RWPE2 (cell line): ENCODE measurements around the gene ZFP14.
A peak's percentile ranks its signal among the peaks of the same experiment; 100 is the strongest.

ENCODE experiments used
- ATAC-seq: fragments of 200-7000 bp; cut with Tn5 transposase; 3 replicates; pipeline ENCODE4 v1.9.1; 2021; ENCODE audit warnings: low read depth
- DNase-seq: peaks from one replicate; pipeline ENCODE4 v3.0.0-alpha.2; 2020; ENCODE audit warnings: low spot score
- H3K27ac ChIP-seq: fragments of 450-650 bp; 2 replicates; pipeline ENCODE4 v1.5.1; 2017; ENCODE audit warnings: mild to moderate bottlenecking; ENCODE audit not compliant: poor library complexity, severe bottlenecking
- H3K27me3 ChIP-seq: fragments of 250-450 bp; sonication (Bioruptor Pico); 2 replicates; pipeline ENCODE4 v1.5.1; 2021; ENCODE audit warnings: mild to moderate bottlenecking, moderate library complexity; ENCODE audit not compliant: insufficient read depth, poor library complexity, severe bottlenecking
- H3K36me3 ChIP-seq: fragments of 250-450 bp; sonication (Bioruptor Pico); 2 replicates; pipeline ENCODE4 v1.5.1; 2020; ENCODE audit warnings: low read depth, mild to moderate bottlenecking, moderate library complexity
- H3K4me1 ChIP-seq: fragments of 250-450 bp; sonication (Bioruptor Pico); 2 replicates; pipeline ENCODE4 v1.5.1; 2021; ENCODE audit warnings: mild to moderate bottlenecking, moderate library complexity; ENCODE audit not compliant: insufficient read depth, poor library complexity, severe bottlenecking
- H3K4me3 ChIP-seq: fragments of 250-450 bp; sonication (Bioruptor Pico); 2 replicates; pipeline ENCODE4 v1.5.1; 2021; ENCODE audit warnings: mild to moderate bottlenecking, moderate library complexity; ENCODE audit not compliant: severe bottlenecking
- H3K9me3 ChIP-seq: fragments of 250-450 bp; sonication (Bioruptor Pico); 2 replicates; pipeline ENCODE4 v1.5.1; 2021; ENCODE audit warnings: mild to moderate bottlenecking, moderate library complexity; ENCODE audit not compliant: severe bottlenecking
- TF ChIP-seq, protein P1 (sequence below): fragments of 450-650 bp; IDR thresholded peaks from one replicate; pipeline ENCODE4 v1.5.1; 2017; ENCODE audit warnings: mild to moderate bottlenecking, moderate library complexity; ENCODE audit not compliant: poor library complexity, severe bottlenecking

ZFP14 gene

GRCh38 chr19:36401475-36401874 is 22.5 kb upstream of the ZFP14 start:
- no peak for DNase-seq
- Histone ChIP-seq H3K36me3 (peaks cover 28% of the 10 kb centered on the region), H3K9me3 (no peaks in the 10 kb centered on the region), H3K27ac (no peak overlapping the region), H3K4me1 (no peaks in the 10 kb centered on the region), H3K27me3 (no peaks in the 10 kb centered on the region), H3K4me3 (no peak overlapping the region)
- TF ChIP-seq, protein P1, sequence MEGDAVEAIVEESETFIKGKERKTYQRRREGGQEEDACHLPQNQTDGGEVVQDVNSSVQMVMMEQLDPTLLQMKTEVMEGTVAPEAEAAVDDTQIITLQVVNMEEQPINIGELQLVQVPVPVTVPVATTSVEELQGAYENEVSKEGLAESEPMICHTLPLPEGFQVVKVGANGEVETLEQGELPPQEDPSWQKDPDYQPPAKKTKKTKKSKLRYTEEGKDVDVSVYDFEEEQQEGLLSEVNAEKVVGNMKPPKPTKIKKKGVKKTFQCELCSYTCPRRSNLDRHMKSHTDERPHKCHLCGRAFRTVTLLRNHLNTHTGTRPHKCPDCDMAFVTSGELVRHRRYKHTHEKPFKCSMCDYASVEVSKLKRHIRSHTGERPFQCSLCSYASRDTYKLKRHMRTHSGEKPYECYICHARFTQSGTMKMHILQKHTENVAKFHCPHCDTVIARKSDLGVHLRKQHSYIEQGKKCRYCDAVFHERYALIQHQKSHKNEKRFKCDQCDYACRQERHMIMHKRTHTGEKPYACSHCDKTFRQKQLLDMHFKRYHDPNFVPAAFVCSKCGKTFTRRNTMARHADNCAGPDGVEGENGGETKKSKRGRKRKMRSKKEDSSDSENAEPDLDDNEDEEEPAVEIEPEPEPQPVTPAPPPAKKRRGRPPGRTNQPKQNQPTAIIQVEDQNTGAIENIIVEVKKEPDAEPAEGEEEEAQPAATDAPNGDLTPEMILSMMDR: no peak
- ATAC-seq: no peak

DNA sequence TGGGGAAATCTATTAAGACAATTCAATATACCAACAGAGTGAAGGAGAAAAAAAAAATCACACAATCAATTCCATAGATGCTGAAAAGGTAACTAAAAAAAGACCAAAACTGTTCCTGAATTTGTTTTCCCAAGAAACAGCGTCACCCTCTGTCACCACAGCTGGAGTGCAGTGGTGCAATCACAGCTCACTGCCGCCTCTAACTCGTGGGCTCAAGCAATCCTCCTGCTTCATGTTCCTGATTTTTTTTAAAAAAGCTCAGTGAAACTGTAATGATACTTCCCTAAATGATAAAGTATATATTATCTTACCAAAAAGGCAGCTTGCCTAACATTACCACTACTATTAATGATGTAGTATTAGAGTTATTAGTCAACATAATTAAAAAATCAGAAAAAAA is 19.6 kb upstream of the ZFP14 start:
- Histone ChIP-seq H3K27ac (no peak overlapping the region), H3K27me3 (no peaks in the 10 kb centered on the region), H3K9me3 (no peaks in the 10 kb centered on the region), H3K36me3 (peaks cover 15% of the 10 kb centered on the region), H3K4me1 (no peaks in the 10 kb centered on the region), H3K4me3 (no peak overlapping the region)
- DNase-seq (no peak), ATAC-seq (no peak)
- TF ChIP-seq, protein P1: no peak

- TF ChIP-seq, protein P1: no peak
- DNase-seq (no peak), ATAC-seq (no peak)
- Histone ChIP-seq H3K27me3 (no peaks in the 10 kb centered on the region), H3K9me3 (peaks cover 17% of the 10 kb centered on the region), H3K36me3 (peaks cover 13% of the 10 kb centered on the region), H3K4me3 (no peak overlapping the region), H3K27ac (no peak overlapping the region), H3K4me1 (no peaks in the 10 kb centered on the region)
These were observed 14.1 kb upstream of the ZFP14 start for GRCh38 chr19:36392916-36393673.

DNA sequence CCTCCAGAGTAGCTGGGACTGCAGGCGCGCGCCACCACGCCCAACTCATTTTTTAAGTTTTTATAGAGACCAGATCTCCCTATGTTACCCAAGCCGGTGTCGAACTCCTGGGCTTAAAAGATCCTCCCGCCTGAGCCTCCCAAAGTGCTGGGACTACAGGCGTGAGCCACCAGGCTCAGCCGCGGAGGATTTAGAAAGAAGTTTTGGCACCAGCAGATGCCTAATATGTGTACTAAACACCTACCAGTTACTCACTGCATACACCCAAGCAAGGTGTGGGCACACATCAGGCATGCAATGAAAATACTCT is 464 bp upstream of the ZFP14 start:
- peak overlapping the region; percentile 38 for H3K27ac ChIP-seq
- no peaks in the 10 kb centered on the region for H3K9me3 ChIP-seq
- peak overlapping the region; percentile 88 for H3K4me3 ChIP-seq
- DNase-seq: no peak
- TF ChIP-seq, protein P1: no peak
- ATAC-seq: 0 out of 3 replicates have a peak, but pooled peaks have one; percentile 2
- H3K4me1 ChIP-seq: no peaks in the 10 kb centered on the region
- H3K36me3 ChIP-seq: no peaks in the 10 kb centered on the region
- H3K27me3 ChIP-seq: no peaks in the 10 kb centered on the region

DNA sequence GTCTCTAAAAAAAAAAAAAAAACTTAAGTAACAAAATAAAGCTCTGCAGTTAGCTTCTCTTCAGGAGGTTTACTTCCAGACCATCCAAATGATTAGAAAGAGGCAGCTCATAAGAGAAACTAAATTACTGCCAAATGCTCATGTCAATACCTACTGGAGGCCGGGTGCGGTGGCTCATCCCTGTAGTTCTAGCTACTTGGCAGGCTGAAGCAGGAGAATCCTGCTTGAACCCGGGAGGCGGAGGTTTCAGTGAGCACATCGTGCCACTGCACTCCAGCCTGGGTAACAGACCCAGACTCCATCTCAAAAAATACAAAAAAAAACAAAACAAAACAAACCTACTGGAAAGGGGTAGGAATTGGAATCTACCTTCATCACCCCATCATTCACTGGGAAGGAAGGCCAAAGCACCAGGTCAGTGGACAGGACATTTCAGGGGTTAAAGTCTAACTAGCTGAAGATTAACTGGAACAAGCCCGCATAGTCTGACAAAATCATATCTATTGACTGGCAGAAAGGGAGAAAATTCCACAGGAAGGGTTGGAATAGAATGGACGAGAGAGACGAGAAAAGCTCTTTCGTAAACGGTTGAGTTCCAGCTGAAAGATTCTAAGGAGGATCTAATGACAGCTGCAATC is 1.3 kb downstream of the ZFP14 start:
- peak overlapping the region; percentile 88 for H3K4me3 ChIP-seq
- no peak for ATAC-seq

More for the DNA sequence above, 1.3 kb downstream of the ZFP14 start:
- Histone ChIP-seq H3K4me1 (no peaks in the 10 kb centered on the region), H3K36me3 (no peaks in the 10 kb centered on the region), H3K27me3 (no peaks in the 10 kb centered on the region), H3K27ac (peak overlapping the region; percentile 38), H3K9me3 (no peaks in the 10 kb centered on the region)
- TF ChIP-seq, protein P1: no peak
- DNase-seq: no peak
